NCI-H2081 treated with DMSO at 0.1 percent for 48 hours (cell line): ENCODE measurements around the gene SLC6A12.

Experiments used
- DNase-seq: peaks from one replicate; lab custom pipeline; 2025; lab: John Stamatoyannopoulos, UW

Gene SLC6A12

GRCh38 chr12:215116-215515 lies 1.2 kb upstream of the SLC6A12 start:
- DNase-seq, result no peak

GRCh38 chr12:213527-213932 lies 427 bp downstream of the SLC6A12 start:
- no peak for DNase-seq

GRCh38 chr12:212715-213526 lies 1.0 kb downstream of the SLC6A12 start:
- DNase-seq, result no peak

- DNase-seq, result no peak
Observed at GRCh38 chr12:212415-212714, 1.6 kb downstream of the SLC6A12 start.

GRCh38 chr12:211639-212414 lies 2.1 kb downstream of the SLC6A12 start:
- DNase-seq, result no peak

- DNase-seq, result no peak
Observed at GRCh38 chr12:211142-211465, 2.9 kb downstream of the SLC6A12 start.

- DNase-seq, result no peak
Observed at GRCh38 chr12:210277-211141, 3.4 kb downstream of the SLC6A12 start.

- no peak for DNase-seq
Observed at GRCh38 chr12:209851-210250, 4.1 kb downstream of the SLC6A12 start.

- DNase-seq, result no peak
Observed at GRCh38 chr12:209246-209645, 4.7 kb downstream of the SLC6A12 start.

GRCh38 chr12:208813-209212 lies 5.1 kb downstream of the SLC6A12 start:
- DNase-seq, result no peak

GRCh38 chr12:207804-208203 lies 6.2 kb downstream of the SLC6A12 start:
- DNase-seq, result no peak

GRCh38 chr12:206746-207440 lies 7.1 kb downstream of the SLC6A12 start:
- no peak for DNase-seq

- no peak for DNase-seq
Observed at GRCh38 chr12:205026-205425, 8.9 kb downstream of the SLC6A12 start.

- DNase-seq, result no peak
Observed at GRCh38 chr12:204261-204678, 9.7 kb downstream of the SLC6A12 start.

- no peak for DNase-seq
Observed at GRCh38 chr12:203462-204260, 10.3 kb downstream of the SLC6A12 start.

- no peak for DNase-seq
Observed at GRCh38 chr12:203074-203461, 10.9 kb downstream of the SLC6A12 start.

- peak; percentile 41 for DNase-seq
Observed at GRCh38 chr12:202081-202731, 11.8 kb downstream of the SLC6A12 start.

GRCh38 chr12:201361-201760 lies 12.6 kb downstream of the SLC6A12 start:
- DNase-seq, result no peak

- no peak for DNase-seq
Observed at GRCh38 chr12:198705-199104, 15.3 kb downstream of the SLC6A12 start.

GRCh38 chr12:197911-198695 lies 15.9 kb downstream of the SLC6A12 start:
- no peak for DNase-seq
